DOHH2 (cell line): ENCODE results near the gene NGRN.
"Not testable (repeated sequence)": the region's sequence is repeated elsewhere in the genome, so short reads cannot be mapped to it uniquely, and the experiment has no call there.

Experiments
- EZH2phosphoT487 ChIP-seq: fragments of 200-600 bp; sonication (generic); IDR thresholded peaks from 2 replicates; pipeline ENCODE4 v1.6.1; 2017; ENCODE audit warnings: borderline replicate concordance, mild to moderate bottlenecking, antibody characterized with exemption, low read length, moderate library complexity, mixed read lengths
- TF ChIP-seq, protein P1 (sequence below): fragments of 200-600 bp; sonication (generic); IDR thresholded peaks from one replicate; pipeline ENCODE4 v1.5.1; 2014; ENCODE audit warnings: antibody characterized with exemption, mild to moderate bottlenecking, low read depth, low read length; ENCODE audit not compliant: poor library complexity, severe bottlenecking

DNA sequence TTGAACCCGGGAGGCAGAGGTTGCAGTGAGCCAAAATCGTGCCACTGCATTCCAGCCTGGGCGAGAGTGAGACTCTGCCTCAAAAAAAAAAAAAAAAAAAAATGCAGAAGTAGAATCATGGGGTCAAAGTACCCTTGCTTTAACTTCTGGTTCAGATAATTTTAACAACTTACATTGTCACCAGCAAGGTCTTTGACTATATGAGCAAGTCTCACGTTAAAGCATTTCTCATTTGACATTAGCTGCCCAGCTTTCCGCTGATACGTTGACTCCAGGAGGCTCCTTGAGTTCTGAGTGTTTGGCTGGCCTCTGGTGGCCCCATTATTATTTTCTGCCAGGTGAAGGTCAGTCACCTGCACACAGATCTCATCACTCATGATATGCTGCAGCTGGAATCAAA is 16.2 kb downstream of the NGRN start:
- TF ChIP-seq, protein P1, sequence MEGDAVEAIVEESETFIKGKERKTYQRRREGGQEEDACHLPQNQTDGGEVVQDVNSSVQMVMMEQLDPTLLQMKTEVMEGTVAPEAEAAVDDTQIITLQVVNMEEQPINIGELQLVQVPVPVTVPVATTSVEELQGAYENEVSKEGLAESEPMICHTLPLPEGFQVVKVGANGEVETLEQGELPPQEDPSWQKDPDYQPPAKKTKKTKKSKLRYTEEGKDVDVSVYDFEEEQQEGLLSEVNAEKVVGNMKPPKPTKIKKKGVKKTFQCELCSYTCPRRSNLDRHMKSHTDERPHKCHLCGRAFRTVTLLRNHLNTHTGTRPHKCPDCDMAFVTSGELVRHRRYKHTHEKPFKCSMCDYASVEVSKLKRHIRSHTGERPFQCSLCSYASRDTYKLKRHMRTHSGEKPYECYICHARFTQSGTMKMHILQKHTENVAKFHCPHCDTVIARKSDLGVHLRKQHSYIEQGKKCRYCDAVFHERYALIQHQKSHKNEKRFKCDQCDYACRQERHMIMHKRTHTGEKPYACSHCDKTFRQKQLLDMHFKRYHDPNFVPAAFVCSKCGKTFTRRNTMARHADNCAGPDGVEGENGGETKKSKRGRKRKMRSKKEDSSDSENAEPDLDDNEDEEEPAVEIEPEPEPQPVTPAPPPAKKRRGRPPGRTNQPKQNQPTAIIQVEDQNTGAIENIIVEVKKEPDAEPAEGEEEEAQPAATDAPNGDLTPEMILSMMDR: not testable (repeated sequence)
- not testable (repeated sequence) for TF ChIP-seq EZH2phosphoT487
